HepG2 (cell line): Measurements from ENCODE around the gene PPP2R2D. TPM values are rescaled to one million over a fixed set of nuclear protein-coding genes. Genes with fewer than 3 reads are reported as not detected.

Source experiments
- ATAC-seq: fragments of 200-7000 bp; cut with Tn5 transposase; 3 replicates; pipeline ENCODE4 v1.9.1; 2020; ENCODE audit warnings: mild to moderate bottlenecking, moderate library complexity
- BruUV-seq: library from RNA; stranded (reverse); fragments of 400-500 nt; replicated peaks from 2 replicates; lab custom pipeline; 2021; lab: Mats Ljungman, UMichigan
- CTCF ChIA-PET: fragments of 300-600 bp; formaldehyde crosslinking; extraction: SDS; loops from one replicate; lab custom pipeline; 2021; ENCODE audit warnings: low total read pairs, inconsistent platforms, low intra/inter-chr PET ratio; lab: Yijun Ruan, JAX
- POLR2A ChIA-PET: fragments of 350-600 bp; sonication (Branson Sonifier 250); formaldehyde crosslinking; loops from one replicate; lab custom pipeline; 2020; ENCODE audit warnings: antibody characterized with exemption, inconsistent platforms; lab: Yijun Ruan, JAX
- DNase-seq: peaks from one replicate; pipeline ENCODE4 v3.0.0-alpha.2; 2015; ENCODE audit warnings: low spot score
- FAIRE-seq: peaks from 3 replicates; lab custom pipeline; 2011; peaks lifted over from hg19 to GRCh38; lab: Jason Lieb, UNC
- H2AFZ ChIP-seq: one replicate; pipeline ENCODE4 v1.6.1; 2011; ENCODE audit warnings: low read length, inconsistent platforms
- H3K27ac ChIP-seq: fragments of 300-600 bp; 3 replicates; pipeline ENCODE4 v1.8.0; 2011; ENCODE audit warnings: mixed run types, mild to moderate bottlenecking, mixed read lengths, low read length, inconsistent platforms; ENCODE audit not compliant: insufficient read depth; ENCODE audit errors: extremely low read length
- H3K27me3 ChIP-seq, 2 experiments: fragments of 200-600 bp in 1 of 2; 2 replicates in 1 of 2; 3 replicates in 1 of 2; pipeline versions ENCODE4 v1.6.0 to v1.8.0; 2011; ENCODE audit warnings: low read length in 2 of 2, mild to moderate bottlenecking in 2 of 2, moderate library complexity in 2 of 2, inconsistent platforms in 1 of 2; ENCODE audit not compliant: insufficient read depth in 2 of 2, control insufficient read depth in 1 of 2
- H3K36me3 ChIP-seq, 2 experiments: fragments of 200-600 bp in 1 of 2; replicated peaks in 1 of 2; 2 replicates in 1 of 2; 3 replicates in 1 of 2; pipeline versions ENCODE4 v1.5.1 to v1.8.0; 2011; ENCODE audit warnings: low read length in 2 of 2, inconsistent platforms in 1 of 2; ENCODE audit not compliant: insufficient read depth in 2 of 2, control insufficient read depth in 1 of 2
- H3K4me1 ChIP-seq: 2 replicates; pipeline ENCODE4 v1.5.1; 2012; ENCODE audit warnings: low read length, inconsistent platforms; ENCODE audit not compliant: insufficient read depth
- H3K4me2 ChIP-seq: 2 replicates; pipeline ENCODE4 v1.6.0; 2011; ENCODE audit warnings: low read depth, low read length, inconsistent platforms
- H3K4me3 ChIP-seq, 3 experiments: fragments of 200-600 bp in 1 of 3; sonication (generic), shearing (Covaris generic) in 1 of 3; replicated peaks in 1 of 3; 2 replicates each; pipeline ENCODE4 v1.5.1; 2011 to 2016; ENCODE audit warnings: low read length in 3 of 3, inconsistent platforms in 2 of 3, low read depth in 2 of 3, mild to moderate bottlenecking in 2 of 3, control low read depth in 1 of 3, mixed read lengths in 1 of 3; ENCODE audit not compliant: insufficient read depth in 1 of 3
- H3K79me2 ChIP-seq: one replicate; pipeline ENCODE4 v1.6.1; 2011; ENCODE audit warnings: low read length, inconsistent platforms; ENCODE audit not compliant: insufficient read depth
- H3K9ac ChIP-seq: 2 replicates; pipeline ENCODE4 v1.6.0; 2011; ENCODE audit warnings: mild to moderate bottlenecking, low read depth, low read length, inconsistent platforms; ENCODE audit not compliant: insufficient read depth
- H3K9me3 ChIP-seq: 2 replicates; pipeline ENCODE4 v1.5.1; 2012; ENCODE audit warnings: mild to moderate bottlenecking, low read length
- H4K20me1 ChIP-seq: 2 replicates; pipeline ENCODE4 v1.6.0; 2011; ENCODE audit warnings: inconsistent platforms, mild to moderate bottlenecking, low read length, moderate library complexity; ENCODE audit not compliant: insufficient read depth
- ARID5B ChIP-seq: IDR thresholded peaks from 2 replicates; pipeline ENCODE4 v1.4.0; 2020; ENCODE audit warnings: mild to moderate bottlenecking, missing genetic modification reagents
- IRF9 ChIP-seq: sonication (generic); formaldehyde crosslinking; IDR thresholded peaks from 2 replicates; pipeline ENCODE4 v1.8.0; 2022; ENCODE audit warnings: missing genetic modification reagents, mild to moderate bottlenecking, borderline replicate concordance
- NFE2L1 ChIP-seq: sonication (generic); formaldehyde crosslinking; IDR thresholded peaks from 2 replicates; pipeline ENCODE4 v1.4.0; 2020; ENCODE audit warnings: missing genetic modification reagents, mild to moderate bottlenecking, borderline replicate concordance
- NONO ChIP-seq, 2 experiments: fragments of 450-650 bp in 1 of 2; sonication (generic) in 1 of 2; formaldehyde crosslinking in 1 of 2; IDR thresholded peaks in 1 of 2; conservative IDR thresholded peaks in 1 of 2; 2 replicates each; pipeline versions ENCODE4 v1.6.1 to v1.8.0; 2017 to 2022; ENCODE audit warnings: mild to moderate bottlenecking in 1 of 2, missing genetic modification reagents in 1 of 2, moderate library complexity in 1 of 2
- PCBP1 ChIP-seq: fragments of 200-400 bp; formaldehyde crosslinking; IDR thresholded peaks from 2 replicates; pipeline ENCODE4 v1.6.1; 2017; ENCODE audit warnings: mild to moderate bottlenecking, low read depth, low read length, borderline replicate concordance
- PCBP2 ChIP-seq: fragments of 200-400 bp; formaldehyde crosslinking; optimal IDR thresholded peaks from 2 replicates; pipeline ENCODE3; 2018; ENCODE audit warnings: low read length, low read depth; ENCODE audit not compliant: poor library complexity, severe bottlenecking
- PRPF4 ChIP-seq: fragments of 200-400 bp; formaldehyde crosslinking; IDR thresholded peaks from 2 replicates; pipeline ENCODE4 v1.6.1; 2016; ENCODE audit warnings: low read length, low read depth; ENCODE audit not compliant: poor library complexity, severe bottlenecking
- RNF219 ChIP-seq: sonication (generic); formaldehyde crosslinking; IDR thresholded peaks from 2 replicates; pipeline ENCODE4 v1.5.0; 2020; ENCODE audit warnings: mild to moderate bottlenecking, missing genetic modification reagents
- SALL2 ChIP-seq: sonication (generic); formaldehyde crosslinking; IDR thresholded peaks from 2 replicates; pipeline ENCODE4 v1.8.1; 2023; ENCODE audit warnings: mild to moderate bottlenecking, missing genetic modification reagents, inconsistent platforms
- SRF ChIP-seq: IDR thresholded peaks from 2 replicates; pipeline ENCODE4 v1.6.1; 2011; ENCODE audit warnings: mild to moderate bottlenecking, low read depth, low read length, moderate library complexity
- TBX2 ChIP-seq: sonication (generic); formaldehyde crosslinking; IDR thresholded peaks from 2 replicates; pipeline ENCODE4 v1.5.0; 2020; ENCODE audit warnings: missing genetic modification reagents, mild to moderate bottlenecking, borderline replicate concordance
- TGIF2 ChIP-seq: IDR thresholded peaks from 2 replicates; pipeline ENCODE4 v1.6.1; 2016; ENCODE audit warnings: control low read depth, missing compliant biosample characterization
- ZNF281 ChIP-seq: sonication (generic); formaldehyde crosslinking; IDR thresholded peaks from 2 replicates; pipeline ENCODE4 v1.4.0; 2020; ENCODE audit warnings: missing genetic modification reagents, borderline replicate concordance
- WGBS: methylation state at CpG from one replicate; pipeline ENCODE4 v1.1.6; 2017; ENCODE audit warnings: low lambda C conversion rate; 5-methylcytosine and 5-hydroxymethylcytosine counted together
- in situ Hi-C: cut with HindIII; loops from 2 replicates; pipeline ENCODE4 v1.10.0; 2017; ENCODE audit warnings: low pct_unique_long_range_greater_than_20kb; ENCODE audit not compliant: extremely low pct_ligation_motif_present
- intact Hi-C: fragments of 100-400 bp; cut with micrococcal nuclease; formaldehyde crosslinking; loops from one replicate; pipeline ENCODE4 v1.10.0; 2022; ENCODE audit not compliant: unreplicated experiment
- polyA plus RNA-seq, 8 experiments: library from polyadenylated mRNA; depleted of rRNA in 3 of 8; stranded (reverse) in 7 of 8; unstranded in 1 of 8; fragments of >200 nt; fragmentation: Illumina TruSeq in 4 of 8; extraction: Trizol in 4 of 8; gene quantifications; 2 replicates each; pipeline versions ENCODE4 v1.2.1 to v1.2.3, GENCODE V29; 2011 to 2016; ENCODE audit warnings: low read depth in 4 of 8, missing spikeins in 1 of 8, mixed read lengths in 1 of 8; ENCODE audit not compliant: insufficient read depth in 1 of 8
- total RNA-seq, 5 experiments: library from RNA; depleted of rRNA; stranded (reverse); fragments of >200 nt; fragmentation: Illumina TruSeq; extraction: Trizol; gene quantifications; 2 replicates each; pipeline ENCODE4 v1.2.3, GENCODE V29; 2016; ENCODE audit warnings: low read depth in 1 of 5

The PPP2R2D gene
- total and polyA plus RNA-seq, 2 of the 13 experiments (the other 11 are each of a cell fraction or from before 2014, with no cell fraction given), result 32.7 to 33.2 TPM

- DNase-seq (no peak), FAIRE-seq (no peak), ATAC-seq (no peak)
- in situ Hi-C loops, result no loop called here
- Histone ChIP-seq H3K79me2 (no peaks in the 10 kb centered on the region), H3K4me2 (no peak overlapping the region), H4K20me1 (no peaks in the 10 kb centered on the region), H3K9me3 (no peaks in the 10 kb centered on the region), H3K9ac (no peak overlapping the region), H3K4me3 (no peak overlapping the region), H3K27me3 (peaks cover 1 to 57% of the 10 kb centered on the region in 2 experiments), H3K36me3 (no peaks in the 10 kb centered on the region), H2AFZ (no peak overlapping the region), H3K27ac (no peak overlapping the region), H3K4me1 (no peaks in the 10 kb centered on the region)
- no TSS peak for BruUV-seq
- intact Hi-C loops, result no loop called here
- WGBS, result 53% methylated on average over 13 of the region's 13 CpGs
- POLR2A ChIA-PET, result no interaction called here
- CTCF ChIA-PET, result no interaction called here
- TF ChIP-seq PRPF4, result no peak
- no peak for TF ChIP-seq TGIF2 (CRISPR knock-in tag)
- TF ChIP-seq SRF, result no peak
- TF ChIP-seq ARID5B (CRISPR knock-in tag), result no peak
- no peak for TF ChIP-seq ZNF281 (CRISPR knock-in tag)
- no peak for TF ChIP-seq SALL2 (CRISPR knock-in tag)
- TF ChIP-seq RNF219 (CRISPR knock-in tag), result no peak
- TF ChIP-seq NONO (IDR thresholded peaks at IDR 0.05), result no peak
- TF ChIP-seq NONO (CRISPR knock-in tag; conservative IDR thresholded peaks at IDR 0.05), result no peak
- TF ChIP-seq NFE2L1 (CRISPR knock-in tag), result no peak
- no peak for TF ChIP-seq PCBP1
- TF ChIP-seq IRF9, result no peak
- no peak for TF ChIP-seq PCBP2
- no peak for TF ChIP-seq TBX2 (CRISPR knock-in tag)
Observed at GRCh38 chr10:131853610-131853964, 47.2 kb upstream of the PPP2R2D start.
